CD14-positive monocyte (primary cell): ENCODE data around the gene VSTM2B. TPM values are rescaled to one million over a fixed set of nuclear protein-coding genes. Genes with fewer than 3 reads are reported as not detected.

Source experiments
- DNase-seq, 3 donors: peaks; one replicate each; pipeline ENCODE4 v3.0.0-alpha.2; 2011 to 2022
- H2AFZ ChIP-seq: 2 replicates; pipeline ENCODE4 v1.6.0; 2012; ENCODE audit warnings: mild to moderate bottlenecking, low read depth, low read length, inconsistent platforms; ENCODE audit not compliant: insufficient read depth, poor library complexity, severe bottlenecking
- H3K27ac ChIP-seq, 2 donors: 1 replicate in 1 of 2; 2 replicates in 1 of 2; pipeline ENCODE4 v1.5.1; 2012 to 2013; ENCODE audit warnings: low read length in 2 of 2, control low read depth in 1 of 2, inconsistent platforms in 1 of 2, low read depth in 1 of 2, mild to moderate bottlenecking in 1 of 2
- H3K27me3 ChIP-seq, 2 donors: one replicate each; pipeline versions ENCODE4 v1.6.0 to v1.6.1; 2011 to 2013; ENCODE audit warnings: low read length in 2 of 2; ENCODE audit not compliant: control insufficient read depth in 2 of 2, insufficient read depth in 2 of 2
- H3K36me3 ChIP-seq, 2 donors: replicated peaks in 1 of 2; 1 replicate in 1 of 2; 2 replicates in 1 of 2; pipeline versions ENCODE4 v1.5.1 to v1.6.1; 2012 to 2013; ENCODE audit warnings: low read length in 2 of 2, control low read depth in 1 of 2, inconsistent platforms in 1 of 2, mild to moderate bottlenecking in 1 of 2; ENCODE audit not compliant: insufficient read depth in 2 of 2, control insufficient read depth in 1 of 2
- H3K4me1 ChIP-seq, 2 donors: 1 replicate in 1 of 2; 2 replicates in 1 of 2; pipeline versions ENCODE4 v1.5.1 to v1.6.1; 2012 to 2013; ENCODE audit warnings: low read length in 2 of 2, control low read depth in 1 of 2, inconsistent platforms in 1 of 2, mild to moderate bottlenecking in 1 of 2, moderate library complexity in 1 of 2; ENCODE audit not compliant: insufficient read depth in 2 of 2, control insufficient read depth in 1 of 2
- H3K4me2 ChIP-seq: replicated peaks from 2 replicates; pipeline ENCODE3; 2012; ENCODE audit warnings: low read length, moderate library complexity, mild to moderate bottlenecking; ENCODE audit not compliant: poor library complexity, severe bottlenecking; ENCODE audit errors: extremely low read depth
- H3K4me3 ChIP-seq, 3 experiments: fragments of 200-600 bp in 1 of 3; sonication (generic) in 1 of 3; replicated peaks in 1 of 3; 1 replicate in 2 of 3; 2 replicates in 1 of 3; pipeline ENCODE4 v1.5.1; 2011 to 2013; ENCODE audit warnings: low read length in 3 of 3, mild to moderate bottlenecking in 3 of 3, control low read depth in 2 of 3, low read depth in 2 of 3, inconsistent platforms in 1 of 3, moderate library complexity in 1 of 3
- H3K79me2 ChIP-seq: 2 replicates; pipeline ENCODE4 v1.6.0; 2012; ENCODE audit warnings: mild to moderate bottlenecking, control low read depth, inconsistent platforms, low read length, moderate library complexity; ENCODE audit not compliant: insufficient read depth
- H3K9ac ChIP-seq: 2 replicates; pipeline ENCODE4 v1.6.0; 2017; ENCODE audit warnings: low read length, mild to moderate bottlenecking; ENCODE audit not compliant: insufficient read depth, poor library complexity, severe bottlenecking
- H3K9me3 ChIP-seq, 2 donors: replicated peaks in 1 of 2; 1 replicate in 1 of 2; 2 replicates in 1 of 2; pipeline versions ENCODE4 v1.5.1 to v1.6.1; 2012 to 2013; ENCODE audit warnings: low read length in 2 of 2, control low read depth in 1 of 2; ENCODE audit not compliant: control insufficient read depth in 1 of 2, insufficient read depth in 1 of 2
- H4K20me1 ChIP-seq: 2 replicates; pipeline ENCODE4 v1.6.0; 2012; ENCODE audit warnings: mild to moderate bottlenecking, low read length, control low read depth, moderate library complexity; ENCODE audit not compliant: insufficient read depth
- H3K27ac Mint-ChIP-seq, 7 donors: one replicate each; pipeline ENCODE4 v1.8.0; 2020; ENCODE audit warnings: mild to moderate bottlenecking in 7 of 7, mixed read lengths in 7 of 7, moderate library complexity in 6 of 7, inconsistent platforms in 2 of 7
- H3K27me3 Mint-ChIP-seq, 3 donors: one replicate each; pipeline ENCODE4 v1.8.0; 2021 to 2022; ENCODE audit warnings: low read depth in 3 of 3, mild to moderate bottlenecking in 3 of 3, mixed read lengths in 3 of 3, moderate library complexity in 3 of 3, inconsistent platforms in 1 of 3
- H3K36me3 Mint-ChIP-seq, 2 donors: one replicate each; pipeline ENCODE4 v1.8.0; 2020; ENCODE audit warnings: mixed read lengths in 2 of 2, inconsistent platforms in 1 of 2, mild to moderate bottlenecking in 1 of 2
- H3K4me1 Mint-ChIP-seq: one replicate; pipeline ENCODE4 v1.8.0; 2020; ENCODE audit warnings: mild to moderate bottlenecking, mixed read lengths
- H3K4me3 Mint-ChIP-seq, 2 donors: one replicate each; pipeline ENCODE4 v1.8.0; 2020; ENCODE audit warnings: mild to moderate bottlenecking in 2 of 2, mixed read lengths in 2 of 2, moderate library complexity in 1 of 2
- H3K9me3 Mint-ChIP-seq, 7 donors: one replicate each; pipeline ENCODE4 v1.8.0; 2020 to 2022; ENCODE audit warnings: mixed read lengths in 7 of 7, mild to moderate bottlenecking in 6 of 7, moderate library complexity in 6 of 7, inconsistent platforms in 2 of 7
- WGBS: methylation state at CpG from one replicate; pipeline ENCODE4 v1.1.5; 2013; ENCODE audit warnings: missing lambda C conversion rate; ENCODE audit not compliant: insufficient coverage; 5-methylcytosine and 5-hydroxymethylcytosine counted together
- intact Hi-C, 2 donors: fragments of 100-400 bp; cut with micrococcal nuclease; formaldehyde crosslinking; loops; one replicate each; pipeline versions ENCODE4 v1.15.0 to v1.15.1; 2023
- polyA plus RNA-seq, 3 donors: library from polyadenylated mRNA; depleted of rRNA in 1 of 3; unstranded in 2 of 3; stranded (reverse) in 1 of 3; fragments of 300-500 nt in 2 of 3; fragments of >200 nt in 1 of 3; fragmentation: Illumina TruSeq in 2 of 3; gene quantifications; 1 replicate in 2 of 3; 2 replicates in 1 of 3; pipeline ENCODE4 v1.2.3, GENCODE V29; 2012 to 2021
- TF ChIP-seq, protein P1 (sequence below): fragments of 200-600 bp; IDR thresholded peaks from one replicate; pipeline ENCODE4 v1.8.0; 2022; ENCODE audit warnings: antibody characterized with exemption, mild to moderate bottlenecking

VSTM2B gene
- polyA plus RNA-seq, 3 donors = not detected

GRCh38 chr19:29588095-29588494 is 62.3 kb downstream of the VSTM2B start:
- no peaks in the 10 kb centered on the region for H3K36me3 Mint-ChIP-seq
- Histone ChIP-seq H3K27ac (no peak overlapping the region), H4K20me1 (no peaks in the 10 kb centered on the region), H3K4me2 (no peak overlapping the region), H3K9me3 (peaks cover 0 to 4% of the 10 kb centered on the region in 2 donors), H3K4me3 (no peak overlapping the region), H3K9ac (no peak overlapping the region), H3K79me2 (no peaks in the 10 kb centered on the region), H3K36me3 (no peaks in the 10 kb centered on the region), H3K4me1 (no peaks in the 10 kb centered on the region), H2AFZ (no peak overlapping the region), H3K27me3 (no peaks in the 10 kb centered on the region)
- peaks cover 10 to 13% (median 11%) of the 10 kb centered on the region in 3 donors for H3K27me3 Mint-ChIP-seq
- no peaks in the 10 kb centered on the region for H3K4me1 Mint-ChIP-seq
- intact Hi-C loops = no loop called here
- no peak overlapping the region for H3K27ac Mint-ChIP-seq
- no peak overlapping the region for H3K4me3 Mint-ChIP-seq
- TF ChIP-seq, protein P1, sequence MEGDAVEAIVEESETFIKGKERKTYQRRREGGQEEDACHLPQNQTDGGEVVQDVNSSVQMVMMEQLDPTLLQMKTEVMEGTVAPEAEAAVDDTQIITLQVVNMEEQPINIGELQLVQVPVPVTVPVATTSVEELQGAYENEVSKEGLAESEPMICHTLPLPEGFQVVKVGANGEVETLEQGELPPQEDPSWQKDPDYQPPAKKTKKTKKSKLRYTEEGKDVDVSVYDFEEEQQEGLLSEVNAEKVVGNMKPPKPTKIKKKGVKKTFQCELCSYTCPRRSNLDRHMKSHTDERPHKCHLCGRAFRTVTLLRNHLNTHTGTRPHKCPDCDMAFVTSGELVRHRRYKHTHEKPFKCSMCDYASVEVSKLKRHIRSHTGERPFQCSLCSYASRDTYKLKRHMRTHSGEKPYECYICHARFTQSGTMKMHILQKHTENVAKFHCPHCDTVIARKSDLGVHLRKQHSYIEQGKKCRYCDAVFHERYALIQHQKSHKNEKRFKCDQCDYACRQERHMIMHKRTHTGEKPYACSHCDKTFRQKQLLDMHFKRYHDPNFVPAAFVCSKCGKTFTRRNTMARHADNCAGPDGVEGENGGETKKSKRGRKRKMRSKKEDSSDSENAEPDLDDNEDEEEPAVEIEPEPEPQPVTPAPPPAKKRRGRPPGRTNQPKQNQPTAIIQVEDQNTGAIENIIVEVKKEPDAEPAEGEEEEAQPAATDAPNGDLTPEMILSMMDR = no peak
- 80% methylated on average over 1 of the region's 2 CpGs for WGBS
- DNase-seq = no peak
- H3K9me3 Mint-ChIP-seq = peaks cover 0 to 20% (median 9%) of the 10 kb centered on the region in 7 donors

DNA sequence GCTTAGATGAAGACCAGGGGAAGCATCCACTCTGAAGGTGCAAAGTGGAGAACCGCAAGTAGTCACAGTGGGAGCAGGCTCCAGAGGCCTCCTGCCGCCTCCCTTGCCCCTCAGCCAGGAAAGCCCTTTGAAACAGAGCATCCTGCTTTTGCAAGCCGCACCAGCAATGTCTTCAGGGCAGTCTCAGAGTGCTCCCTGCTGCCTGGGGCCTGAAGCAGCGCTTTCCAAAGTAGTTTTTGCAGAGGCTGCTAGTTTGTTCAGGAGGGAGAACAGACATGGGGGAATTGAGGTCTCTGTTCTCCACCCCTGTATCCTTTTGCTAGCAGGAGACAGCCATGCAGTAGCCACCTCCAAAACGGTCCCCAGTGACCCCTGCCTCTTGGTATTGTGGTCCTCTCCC is 64.5 kb downstream of the VSTM2B start:
- TF ChIP-seq, protein P1 = no peak
- Histone ChIP-seq H3K36me3 (no peaks in the 10 kb centered on the region), H3K4me1 (no peaks in the 10 kb centered on the region), H2AFZ (no peak overlapping the region), H3K4me3 (no peak overlapping the region), H3K9ac (no peak overlapping the region), H3K79me2 (no peaks in the 10 kb centered on the region), H3K4me2 (no peak overlapping the region), H3K27me3 (no peaks in the 10 kb centered on the region), H4K20me1 (no peaks in the 10 kb centered on the region), H3K27ac (no peak overlapping the region), H3K9me3 (peaks cover 0 to 4% of the 10 kb centered on the region in 2 donors)
- peaks cover 0 to 20% (median 9%) of the 10 kb centered on the region in 7 donors for H3K9me3 Mint-ChIP-seq
- H3K4me3 Mint-ChIP-seq = no peak overlapping the region
- H3K27me3 Mint-ChIP-seq = peaks cover 11 to 17% (median 16%) of the 10 kb centered on the region in 3 donors
- H3K4me1 Mint-ChIP-seq = no peaks in the 10 kb centered on the region
- intact Hi-C loops = no loop called here
- H3K27ac Mint-ChIP-seq = no peak overlapping the region
- no peaks in the 10 kb centered on the region for H3K36me3 Mint-ChIP-seq
- no peak for DNase-seq
- WGBS = 80% methylated on average over 3 of the region's 5 CpGs
